ENCODE measurements around the gene FAM81B.

- no peak for TF ChIP-seq CTCF (IDR thresholded peaks at IDR 0.05 in 4 of 5, conservative IDR thresholded peaks at IDR 0.05 in 1 of 5)
- TF ChIP-seq POLR2A (IDR thresholded peaks at IDR 0.05), result no peak
Observed at GRCh38 chr5:95369782-95370181, 21.4 kb upstream of the FAM81B start.

Data from gastrocnemius medialis (tissue), 4 donors.